MCF 10A (cell line): Measurements from ENCODE around the gene PAQR4. TPM values are rescaled to one million over a fixed set of nuclear protein-coding genes. Genes with fewer than 3 reads are reported as not detected.
A peak's percentile ranks its signal among the peaks of the same experiment; 100 is the strongest.

ENCODE experiments used
- BruUV-seq: library from RNA; stranded (reverse); fragments of 400-500 nt; replicated peaks from 2 replicates; lab custom pipeline; 2021; lab: Mats Ljungman, UMichigan
- CTCF ChIA-PET: fragments of 300-600 bp; sonication (Branson Sonifier 250); formaldehyde crosslinking; extraction: SDS; loops from one replicate; lab custom pipeline; 2021; ENCODE audit warnings: antibody characterized with exemption, inconsistent platforms; lab: Yijun Ruan, JAX
- POLR2A ChIA-PET: fragments of 300-600, 350-650 bp; sonication (Branson Sonifier 250); formaldehyde crosslinking; extraction: SDS; loops from one replicate; lab custom pipeline; 2020; ENCODE audit warnings: antibody characterized with exemption, inconsistent platforms; lab: Yijun Ruan, JAX
- DNase-seq: peaks from one replicate; pipeline ENCODE4 v3.0.0-alpha.2; 2018; ENCODE audit not compliant: unreplicated experiment
- H3K27ac Mint-ChIP-seq: one replicate; pipeline ENCODE4 v1.8.0; 2022; ENCODE audit warnings: mild to moderate bottlenecking, low read depth, mixed read lengths; ENCODE audit not compliant: unreplicated experiment
- H3K27me3 Mint-ChIP-seq: one replicate; pipeline ENCODE4 v1.8.0; 2022; ENCODE audit warnings: mixed read lengths; ENCODE audit not compliant: insufficient read depth, unreplicated experiment
- H3K36me3 Mint-ChIP-seq: one replicate; pipeline ENCODE4 v1.8.0; 2022; ENCODE audit warnings: mild to moderate bottlenecking, moderate library complexity, mixed read lengths; ENCODE audit not compliant: insufficient read depth, unreplicated experiment
- H3K4me1 Mint-ChIP-seq: one replicate; pipeline ENCODE4 v1.8.0; 2022; ENCODE audit warnings: mixed read lengths; ENCODE audit not compliant: insufficient read depth, unreplicated experiment
- H3K4me3 Mint-ChIP-seq: one replicate; pipeline ENCODE4 v1.8.0; 2022; ENCODE audit warnings: mild to moderate bottlenecking, moderate library complexity, mixed read lengths; ENCODE audit not compliant: unreplicated experiment
- H3K9me3 Mint-ChIP-seq: one replicate; pipeline ENCODE4 v1.8.0; 2022; ENCODE audit warnings: mixed read lengths; ENCODE audit not compliant: unreplicated experiment
- CTCF ChIP-seq: fragments of 200-600 bp; IDR thresholded peaks from one replicate; pipeline ENCODE4 v1.8.0; 2022; ENCODE audit warnings: antibody characterized with exemption, mild to moderate bottlenecking; ENCODE audit not compliant: unreplicated experiment
- intact Hi-C: fragments of 100-400 bp; cut with micrococcal nuclease; formaldehyde crosslinking; loops from 2 replicates; pipeline ENCODE4 v1.14.1; 2022
- total RNA-seq: library from RNA; stranded (reverse); gene quantifications from 2 replicates; pipeline ENCODE4 v1.2.3, GENCODE V29; 2022

Gene PAQR4
- total RNA-seq, 1 experiment from 2014 or later: 7.9 TPM

- no peak for TF ChIP-seq CTCF
- intact Hi-C loops: no loop called here
- Mint-ChIP-seq H3K27ac (no peak overlapping the region), H3K9me3 (no peaks in the 10 kb centered on the region), H3K36me3 (no peaks in the 10 kb centered on the region), H3K4me1 (peaks cover 5% of the 10 kb centered on the region), H3K4me3 (no peak overlapping the region), H3K27me3 (peaks cover 3% of the 10 kb centered on the region)
- no TSS peak for BruUV-seq
- CTCF ChIA-PET: interaction anchor here (0.5 to 2.2 kb wide), 13 partner anchors 11 to 194 kb away, joined by 3 to 27 read pairs (median 3); no protein-coding TSS in a partner anchor
- POLR2A ChIA-PET: no interaction called here
- no peak for DNase-seq
These were observed 6.6 kb upstream of the PAQR4 start for GRCh38 chr16:2962334-2963073.

GRCh38 chr16:2963074-2963722 is 6.0 kb upstream of the PAQR4 start:
- intact Hi-C loops: no loop called here
- CTCF ChIA-PET: interaction anchor here (0.6 to 2.2 kb wide), 9 partner anchors 12 to 1406 kb away, joined by 3 to 27 read pairs (median 4); no protein-coding TSS in a partner anchor
- Mint-ChIP-seq H3K36me3 (no peaks in the 10 kb centered on the region), H3K9me3 (no peaks in the 10 kb centered on the region), H3K4me3 (peak overlapping the region; percentile 77), H3K27me3 (no peaks in the 10 kb centered on the region), H3K27ac (no peak overlapping the region), H3K4me1 (peaks cover 5% of the 10 kb centered on the region)
- no TSS peak for BruUV-seq
- DNase-seq: no peak
- POLR2A ChIA-PET: interaction anchor here (0.8 to 0.9 kb wide), 2 partner anchors 20 to 51 kb away, joined by 3 read pairs; partner anchors contain the start of gene FLYWCH1
- TF ChIP-seq CTCF: no peak

- BruUV-seq: no TSS peak
- ChIA-PET CTCF (interaction anchor here (0.6 to 1.3 kb wide), 5 partner anchors 29 to 1406 kb away, joined by 3 to 5 read pairs (median 3); no protein-coding TSS in a partner anchor), POLR2A (interaction anchor here (0.8 to 1.6 kb wide), 5 partner anchors 16 to 281 kb away, joined by 3 to 5 read pairs (median 3); partner anchors contain the start of genes FLYWCH1, KCTD5 and PKMYT1)
- intact Hi-C loops: no loop called here
- peak within 1 kb of the TSS; percentile 77 for H3K4me3 Mint-ChIP-seq
- H3K9me3 Mint-ChIP-seq: no peaks in the 10 kb centered on the region
- no peak for TF ChIP-seq CTCF
- no peaks in the 10 kb centered on the region for H3K36me3 Mint-ChIP-seq
- H3K4me1 Mint-ChIP-seq: peaks cover 4% of the 10 kb centered on the region
- no peaks in the 10 kb centered on the region for H3K27me3 Mint-ChIP-seq
- no peak within 1 kb of the TSS for H3K27ac Mint-ChIP-seq
- DNase-seq: peak; percentile 53
These were observed 5.2 kb upstream of the PAQR4 start, which contains the start of gene KREMEN2 for GRCh38 chr16:2963723-2964474. KREMEN2 (plus strand) TSS chr16:2964275; CDS start chr16:2964521, 246 bp downstream.
